Kasumi-1 (cell line): ENCODE data around the gene SPRR2A.
"Not testable (repeated sequence)": the region's sequence is repeated elsewhere in the genome, so short reads cannot be mapped to it uniquely, and the experiment has no call there.

Experiments
- DNase-seq, 2 experiments: peaks; one replicate each; lab custom pipeline; 2025; lab: John Stamatoyannopoulos, UW

SPRR2A gene

GRCh38 chr1:153025797-153026196, 31.5 kb downstream of the SPRR2A start:
- no peak for DNase-seq

GRCh38 chr1:153024413-153024812, 32.9 kb downstream of the SPRR2A start:
- DNase-seq: no peak

- no peak for DNase-seq
Measured at GRCh38 chr1:153023109-153023508, 34.2 kb downstream of the SPRR2A start.

- DNase-seq: peak in 1 of 2 experiments; percentile 11
Measured at GRCh38 chr1:153022340-153022739, 35.0 kb downstream of the SPRR2A start.

GRCh38 chr1:153021829-153022228, 35.5 kb downstream of the SPRR2A start:
- not testable (repeated sequence) for DNase-seq

GRCh38 chr1:153011235-153011758, 46.0 kb downstream of the SPRR2A start:
- DNase-seq: not testable (repeated sequence)
